HepG2 (cell line): Measurements from ENCODE around the gene RPS2. TPM values are rescaled to one million over a fixed set of nuclear protein-coding genes. Genes with fewer than 3 reads are reported as not detected.

Source experiments
- ADNP ChIP-seq: sonication (generic); formaldehyde crosslinking; IDR thresholded peaks from 2 replicates; pipeline ENCODE4 v1.4.0; 2020; ENCODE audit warnings: missing genetic modification reagents
- IRF2 ChIP-seq: IDR thresholded peaks from 2 replicates; pipeline ENCODE4 v1.6.1; 2018; ENCODE audit warnings: missing genetic modification reagents, missing compliant biosample characterization
- JUND ChIP-seq: sonication (generic); formaldehyde crosslinking; IDR thresholded peaks from 2 replicates; pipeline ENCODE4 v1.8.0; 2022; ENCODE audit warnings: mild to moderate bottlenecking, missing genetic modification reagents
- MXI1 ChIP-seq: IDR thresholded peaks from 3 replicates; pipeline ENCODE4 v1.6.1; 2012; ENCODE audit warnings: low read depth, low read length, inconsistent platforms, borderline replicate concordance
- PHF20 ChIP-seq: sonication (generic); formaldehyde crosslinking; IDR thresholded peaks from 2 replicates; pipeline ENCODE4 v1.5.0; 2020; ENCODE audit warnings: mild to moderate bottlenecking, missing genetic modification reagents
- POGZ ChIP-seq: sonication (generic); formaldehyde crosslinking; IDR thresholded peaks from 2 replicates; pipeline ENCODE4 v1.4.0; 2020; ENCODE audit warnings: mild to moderate bottlenecking, missing genetic modification reagents
- RARG ChIP-seq: sonication (generic); formaldehyde crosslinking; IDR thresholded peaks from 2 replicates; pipeline ENCODE4 v1.4.0; 2020; ENCODE audit warnings: low read depth, mild to moderate bottlenecking, missing genetic modification reagents
- SALL1 ChIP-seq: sonication (generic); formaldehyde crosslinking; IDR thresholded peaks from 2 replicates; pipeline ENCODE4 v1.8.0; 2022; ENCODE audit warnings: mild to moderate bottlenecking, missing genetic modification reagents
- ZBTB1 ChIP-seq: sonication (generic); formaldehyde crosslinking; IDR thresholded peaks from 2 replicates; pipeline ENCODE4 v1.4.0; 2020; ENCODE audit warnings: missing genetic modification reagents, borderline replicate concordance
- ZNF20 ChIP-seq: sonication (generic); formaldehyde crosslinking; IDR thresholded peaks from 2 replicates; pipeline ENCODE4 v1.4.0; 2020; ENCODE audit warnings: mild to moderate bottlenecking, moderate library complexity, missing genetic modification reagents
- ZNF354B ChIP-seq: sonication (generic); formaldehyde crosslinking; IDR thresholded peaks from 2 replicates; pipeline ENCODE4 v1.8.0; 2022; ENCODE audit warnings: mild to moderate bottlenecking, missing genetic modification reagents
- ZNF460 ChIP-seq: sonication (generic); formaldehyde crosslinking; IDR thresholded peaks from 2 replicates; pipeline ENCODE4 v1.5.1; 2020; ENCODE audit warnings: missing genetic modification reagents, mild to moderate bottlenecking, borderline replicate concordance
- ZNF567 ChIP-seq: sonication (generic); formaldehyde crosslinking; IDR thresholded peaks from 2 replicates; pipeline ENCODE4 v1.8.1; 2023; ENCODE audit warnings: mild to moderate bottlenecking, missing genetic modification reagents, borderline replicate concordance
- ZNF589 ChIP-seq: sonication (generic); formaldehyde crosslinking; conservative IDR thresholded peaks from 2 replicates; pipeline ENCODE4 v1.8.0; 2022; ENCODE audit warnings: mild to moderate bottlenecking, moderate library complexity, missing genetic modification reagents
- ZNF775 ChIP-seq: sonication (generic); formaldehyde crosslinking; IDR thresholded peaks from 2 replicates; pipeline ENCODE4 v1.4.0; 2020; ENCODE audit warnings: missing genetic modification reagents, mild to moderate bottlenecking, moderate library complexity, borderline replicate concordance
- polyA plus RNA-seq, 8 experiments: library from polyadenylated mRNA; depleted of rRNA in 3 of 8; stranded (reverse) in 7 of 8; unstranded in 1 of 8; fragments of >200 nt; fragmentation: Illumina TruSeq in 4 of 8; extraction: Trizol in 4 of 8; gene quantifications; 2 replicates each; pipeline versions ENCODE4 v1.2.1 to v1.2.3, GENCODE V29; 2011 to 2016; ENCODE audit warnings: low read depth in 4 of 8, missing spikeins in 1 of 8, mixed read lengths in 1 of 8; ENCODE audit not compliant: insufficient read depth in 1 of 8
- total RNA-seq, 5 experiments: library from RNA; depleted of rRNA; stranded (reverse); fragments of >200 nt; fragmentation: Illumina TruSeq; extraction: Trizol; gene quantifications; 2 replicates each; pipeline ENCODE4 v1.2.3, GENCODE V29; 2016; ENCODE audit warnings: low read depth in 1 of 5
- TF ChIP-seq, protein P1 (sequence below): IDR thresholded peaks from 2 replicates; pipeline ENCODE4 v1.6.1; 2016; ENCODE audit warnings: low read depth
- TF ChIP-seq, protein P2 (sequence below): sonication (generic); formaldehyde crosslinking; IDR thresholded peaks from 2 replicates; pipeline ENCODE4 v1.8.1; 2023; ENCODE audit warnings: mild to moderate bottlenecking, moderate library complexity, missing genetic modification reagents
- TF ChIP-seq, protein P3 (sequence below): IDR thresholded peaks from 2 replicates; pipeline ENCODE4 v1.6.1; 2016; ENCODE audit warnings: missing biosample characterization, missing genetic modification reagents, low read depth
- TF ChIP-seq, protein P4 (sequence below): sonication (generic); formaldehyde crosslinking; IDR thresholded peaks from 2 replicates; pipeline ENCODE4 v1.4.0; 2020; ENCODE audit warnings: missing genetic modification reagents
- TF ChIP-seq, protein P5 (sequence below), 2 experiments: IDR thresholded peaks; 2 replicates each; pipeline ENCODE4 v1.6.1; 2011 to 2012; ENCODE audit warnings: low read length in 2 of 2, borderline replicate concordance in 1 of 2, low read depth in 1 of 2, mild to moderate bottlenecking in 1 of 2, moderate library complexity in 1 of 2

Gene RPS2
- total and polyA plus RNA-seq, 2 of the 13 experiments (the other 11 are each of a cell fraction or from before 2014, with no cell fraction given) = 1,908 to 4,514 TPM

DNA sequence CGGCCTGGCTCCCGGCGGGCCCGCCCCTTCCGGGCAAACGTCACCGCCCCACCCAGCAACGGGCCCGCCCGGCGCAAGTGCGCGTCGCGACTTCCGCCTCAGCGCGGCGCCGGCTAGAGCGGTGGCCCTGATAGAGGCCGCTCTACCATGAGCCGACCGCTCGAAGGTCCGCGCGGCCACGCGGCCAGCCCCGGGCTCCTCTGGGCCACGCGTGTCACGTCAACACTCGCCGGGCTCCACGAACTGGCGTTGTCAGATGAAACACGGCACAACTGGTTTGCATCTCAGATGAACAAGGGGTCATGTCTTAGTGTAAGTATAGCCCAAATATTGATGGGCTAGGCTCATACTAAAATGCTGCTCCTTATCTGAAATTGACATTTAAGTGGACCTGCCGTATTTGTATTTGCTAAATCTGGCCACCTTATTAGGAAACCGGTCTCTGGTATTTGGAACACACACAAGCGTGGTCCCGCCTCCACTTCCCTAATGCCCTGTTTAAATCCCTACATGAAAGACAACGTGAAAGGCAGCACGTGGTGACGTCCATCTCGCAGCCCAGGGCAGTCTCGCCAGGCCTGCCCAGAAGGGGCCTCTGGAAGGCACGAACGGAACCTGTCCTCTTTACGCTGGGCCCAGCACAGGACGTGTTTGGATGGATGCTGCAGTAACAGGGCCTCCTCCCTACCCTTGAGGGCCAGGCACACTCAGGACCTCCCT, 45.3 kb upstream of the RPS2 start, which contains the start of gene ZNF598 (continued):
- TF ChIP-seq, protein P1, sequence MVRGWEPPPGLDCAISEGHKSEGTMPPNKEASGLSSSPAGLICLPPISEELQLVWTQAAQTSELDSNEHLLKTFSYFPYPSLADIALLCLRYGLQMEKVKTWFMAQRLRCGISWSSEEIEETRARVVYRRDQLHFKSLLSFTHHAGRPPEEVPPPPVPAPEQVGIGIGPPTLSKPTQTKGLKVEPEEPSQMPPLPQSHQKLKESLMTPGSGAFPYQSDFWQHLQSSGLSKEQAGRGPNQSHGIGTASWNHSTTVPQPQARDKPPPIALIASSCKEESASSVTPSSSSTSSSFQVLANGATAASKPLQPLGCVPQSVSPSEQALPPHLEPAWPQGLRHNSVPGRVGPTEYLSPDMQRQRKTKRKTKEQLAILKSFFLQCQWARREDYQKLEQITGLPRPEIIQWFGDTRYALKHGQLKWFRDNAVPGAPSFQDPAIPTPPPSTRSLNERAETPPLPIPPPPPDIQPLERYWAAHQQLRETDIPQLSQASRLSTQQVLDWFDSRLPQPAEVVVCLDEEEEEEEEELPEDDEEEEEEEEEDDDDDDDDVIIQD (CRISPR knock-in tag) = no peak
- peak; percentile 86 for TF ChIP-seq PHF20 (CRISPR knock-in tag)
- 0 out of 2 replicates have a peak, but pooled peaks have one; percentile 60 for TF ChIP-seq ZNF20 (CRISPR knock-in tag)
- no peak for TF ChIP-seq ZNF354B (CRISPR knock-in tag)
- TF ChIP-seq, protein P2, sequence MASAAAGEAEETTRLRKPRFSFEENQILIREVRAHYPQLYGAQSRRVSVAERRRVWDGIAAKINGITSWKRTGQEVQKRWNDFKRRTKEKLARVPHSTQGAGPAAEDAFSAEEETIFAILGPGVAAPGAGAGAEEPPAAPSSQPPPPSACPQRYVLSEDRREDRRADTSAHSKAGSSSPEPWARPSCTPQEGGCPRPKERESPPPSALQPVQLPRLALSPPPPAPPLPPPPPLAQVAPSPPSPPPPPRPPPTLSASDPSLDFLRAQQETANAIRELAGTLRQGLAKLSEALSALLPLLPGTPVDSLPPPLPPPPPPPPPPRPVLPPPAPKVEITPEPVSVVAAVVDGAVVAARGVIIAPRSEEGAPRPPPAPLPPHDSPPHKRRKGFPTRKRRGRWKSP = peak; percentile 63; the same call in 1 of the 2 replicates
- TF ChIP-seq ZNF567 (CRISPR knock-in tag) = no peak; the same call in 1 of the 2 replicates
- TF ChIP-seq ZNF775 = no peak
- 0 out of 2 replicates have a peak, but pooled peaks have one; percentile 41 for TF ChIP-seq IRF2
- TF ChIP-seq, protein P3, sequence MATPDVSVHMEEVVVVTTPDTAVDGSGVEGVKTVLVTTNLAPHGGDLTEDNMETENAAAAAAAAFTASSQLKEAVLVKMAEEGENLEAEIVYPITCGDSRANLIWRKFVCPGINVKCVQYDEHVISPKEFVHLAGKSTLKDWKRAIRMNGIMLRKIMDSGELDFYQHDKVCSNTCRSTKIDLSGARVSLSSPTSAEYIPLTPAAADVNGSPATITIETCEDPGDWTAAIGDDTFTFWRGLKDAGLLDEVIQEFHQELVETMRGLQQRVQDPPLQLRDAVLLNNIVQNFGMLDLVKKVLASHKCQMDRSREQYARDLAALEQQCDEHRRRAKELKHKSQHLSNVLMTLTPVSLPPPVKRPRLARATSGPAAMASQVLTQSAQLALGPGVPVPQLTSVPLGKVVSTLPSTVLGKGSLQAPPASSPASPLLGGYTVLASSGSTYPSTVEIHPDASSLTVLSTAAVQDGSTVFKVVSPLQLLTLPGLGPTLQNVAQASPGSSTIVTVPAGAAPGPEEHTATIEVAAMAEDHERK (CRISPR knock-in tag) = no peak
- no peak for TF ChIP-seq JUND (CRISPR knock-in tag)
- no peak for TF ChIP-seq ZNF460 (CRISPR knock-in tag)
- TF ChIP-seq, protein P4, sequence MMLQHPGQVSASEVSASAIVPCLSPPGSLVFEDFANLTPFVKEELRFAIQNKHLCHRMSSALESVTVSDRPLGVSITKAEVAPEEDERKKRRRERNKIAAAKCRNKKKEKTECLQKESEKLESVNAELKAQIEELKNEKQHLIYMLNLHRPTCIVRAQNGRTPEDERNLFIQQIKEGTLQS (CRISPR knock-in tag) = 0 out of 2 replicates have a peak, but pooled peaks have one; percentile 21
- TF ChIP-seq RARG = no peak
- peak; percentile 44; the same call in 1 of the 2 replicates for TF ChIP-seq POGZ (CRISPR knock-in tag)
- TF ChIP-seq ZNF589 (CRISPR knock-in tag) = peak; percentile 79; the same call in 1 of the 2 replicates
- no peak for TF ChIP-seq ADNP (CRISPR knock-in tag)
- TF ChIP-seq ZBTB1 (CRISPR knock-in tag) = no peak
- TF ChIP-seq, protein P5, sequence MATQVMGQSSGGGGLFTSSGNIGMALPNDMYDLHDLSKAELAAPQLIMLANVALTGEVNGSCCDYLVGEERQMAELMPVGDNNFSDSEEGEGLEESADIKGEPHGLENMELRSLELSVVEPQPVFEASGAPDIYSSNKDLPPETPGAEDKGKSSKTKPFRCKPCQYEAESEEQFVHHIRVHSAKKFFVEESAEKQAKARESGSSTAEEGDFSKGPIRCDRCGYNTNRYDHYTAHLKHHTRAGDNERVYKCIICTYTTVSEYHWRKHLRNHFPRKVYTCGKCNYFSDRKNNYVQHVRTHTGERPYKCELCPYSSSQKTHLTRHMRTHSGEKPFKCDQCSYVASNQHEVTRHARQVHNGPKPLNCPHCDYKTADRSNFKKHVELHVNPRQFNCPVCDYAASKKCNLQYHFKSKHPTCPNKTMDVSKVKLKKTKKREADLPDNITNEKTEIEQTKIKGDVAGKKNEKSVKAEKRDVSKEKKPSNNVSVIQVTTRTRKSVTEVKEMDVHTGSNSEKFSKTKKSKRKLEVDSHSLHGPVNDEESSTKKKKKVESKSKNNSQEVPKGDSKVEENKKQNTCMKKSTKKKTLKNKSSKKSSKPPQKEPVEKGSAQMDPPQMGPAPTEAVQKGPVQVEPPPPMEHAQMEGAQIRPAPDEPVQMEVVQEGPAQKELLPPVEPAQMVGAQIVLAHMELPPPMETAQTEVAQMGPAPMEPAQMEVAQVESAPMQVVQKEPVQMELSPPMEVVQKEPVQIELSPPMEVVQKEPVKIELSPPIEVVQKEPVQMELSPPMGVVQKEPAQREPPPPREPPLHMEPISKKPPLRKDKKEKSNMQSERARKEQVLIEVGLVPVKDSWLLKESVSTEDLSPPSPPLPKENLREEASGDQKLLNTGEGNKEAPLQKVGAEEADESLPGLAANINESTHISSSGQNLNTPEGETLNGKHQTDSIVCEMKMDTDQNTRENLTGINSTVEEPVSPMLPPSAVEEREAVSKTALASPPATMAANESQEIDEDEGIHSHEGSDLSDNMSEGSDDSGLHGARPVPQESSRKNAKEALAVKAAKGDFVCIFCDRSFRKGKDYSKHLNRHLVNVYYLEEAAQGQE (IDR thresholded peaks at IDR 0.05; ENCODE audit: borderline replicate concordance in 1 of 2, low read depth in 1 of 2, low read length in 2 of 2) = no peak
- TF ChIP-seq MXI1 = peak; percentile 51; the same call in 1 of the 3 replicates
- TF ChIP-seq SALL1 (CRISPR knock-in tag) = peak; percentile 66
